ENCODE measurements around the gene CRYGS.

- TF ChIP-seq CTCF (IDR thresholded peaks at IDR 0.05 in 2 of 3, conservative IDR thresholded peaks at IDR 0.05 in 1 of 3; ENCODE audit: insufficient read depth in 2 of 3, low read depth in 1 of 3, low read length in 3 of 3) (no peak), FOXM1 (IDR thresholded peaks at IDR 0.05; ENCODE audit: low read depth) (no peak), FOXM1 (CRISPR knock-in tag; IDR thresholded peaks at IDR 0.05; ENCODE audit: low read depth) (no peak), NFIX (CRISPR knock-in tag; IDR thresholded peaks at IDR 0.05; ENCODE audit: low read depth) (no peak), POLR2A (conservative IDR thresholded peaks at IDR 0.05) (no peak), MEF2D (tag; conservative IDR thresholded peaks at IDR 0.05; ENCODE audit: low read depth) (no peak), HCFC1 (IDR thresholded peaks at IDR 0.05; ENCODE audit: low read depth, low read length) (no peak), ZKSCAN3 (CRISPR knock-in tag; IDR thresholded peaks at IDR 0.05) (no peak), ZNF518B (CRISPR knock-in tag; IDR thresholded peaks at IDR 0.05) (no peak), NFATC3 (IDR thresholded peaks at IDR 0.05) (no peak), ATF2 (CRISPR knock-in tag; IDR thresholded peaks at IDR 0.05) (no peak), ZBTB34 (CRISPR knock-in tag; IDR thresholded peaks at IDR 0.05) (no peak), NR2C2 (CRISPR knock-in tag; IDR thresholded peaks at IDR 0.05) (no peak), NR2C2 (tag; IDR thresholded peaks at IDR 0.05) (no peak), ARID2 (IDR thresholded peaks at IDR 0.05) (no peak)
Measured at GRCh38 chr3:186517218-186517617, 27.0 kb downstream of the CRYGS start.
